HepG2 (cell line): ENCODE results near the gene PLCB4. TPM values are rescaled to one million over a fixed set of nuclear protein-coding genes. Genes with fewer than 3 reads are reported as not detected.

Source experiments
- TARDBP ChIP-seq: sonication (generic); formaldehyde crosslinking; IDR thresholded peaks from 2 replicates; pipeline ENCODE4 v1.8.0; 2022; ENCODE audit warnings: mild to moderate bottlenecking, missing genetic modification reagents
- U2AF1 ChIP-seq: fragments of 200-400 bp; formaldehyde crosslinking; optimal IDR thresholded peaks from 2 replicates; pipeline ENCODE3; 2017; ENCODE audit warnings: mild to moderate bottlenecking, low read depth, low read length
- ZFX ChIP-seq: sonication (generic); formaldehyde crosslinking; IDR thresholded peaks from 2 replicates; pipeline ENCODE4 v1.4.0; 2020; ENCODE audit warnings: mild to moderate bottlenecking, low read depth, missing genetic modification reagents, moderate library complexity
- ZNF382 ChIP-seq: sonication (generic); formaldehyde crosslinking; IDR thresholded peaks from 2 replicates; pipeline ENCODE4 v1.5.0; 2020; ENCODE audit warnings: missing genetic modification reagents, mild to moderate bottlenecking, borderline replicate concordance
- ZNF775 ChIP-seq: sonication (generic); formaldehyde crosslinking; IDR thresholded peaks from 2 replicates; pipeline ENCODE4 v1.4.0; 2020; ENCODE audit warnings: missing genetic modification reagents, mild to moderate bottlenecking, moderate library complexity, borderline replicate concordance
- polyA plus RNA-seq, 8 experiments: library from polyadenylated mRNA; depleted of rRNA in 3 of 8; stranded (reverse) in 7 of 8; unstranded in 1 of 8; fragments of >200 nt; fragmentation: Illumina TruSeq in 4 of 8; extraction: Trizol in 4 of 8; gene quantifications; 2 replicates each; pipeline versions ENCODE4 v1.2.1 to v1.2.3, GENCODE V29; 2011 to 2016; ENCODE audit warnings: low read depth in 4 of 8, missing spikeins in 1 of 8, mixed read lengths in 1 of 8; ENCODE audit not compliant: insufficient read depth in 1 of 8
- total RNA-seq, 5 experiments: library from RNA; depleted of rRNA; stranded (reverse); fragments of >200 nt; fragmentation: Illumina TruSeq; extraction: Trizol; gene quantifications; 2 replicates each; pipeline ENCODE4 v1.2.3, GENCODE V29; 2016; ENCODE audit warnings: low read depth in 1 of 5
- TF ChIP-seq, protein P1 (sequence below): sonication (generic); formaldehyde crosslinking; IDR thresholded peaks from one replicate; pipeline ENCODE4 v1.5.1; 2020; ENCODE audit warnings: mild to moderate bottlenecking, missing genetic modification reagents; ENCODE audit errors: not compliant biosample characterization
- TF ChIP-seq, protein P2 (sequence below): sonication (generic); formaldehyde crosslinking; IDR thresholded peaks from 2 replicates; pipeline ENCODE4 v1.4.0; 2020; ENCODE audit warnings: low read depth, missing genetic modification reagents
- TF ChIP-seq, protein P3 (sequence below): sonication (generic); formaldehyde crosslinking; IDR thresholded peaks from 2 replicates; pipeline ENCODE4 v1.4.0; 2020; ENCODE audit warnings: missing genetic modification reagents, borderline replicate concordance
- TF ChIP-seq, protein P4 (sequence below): sonication (generic); formaldehyde crosslinking; IDR thresholded peaks from 2 replicates; pipeline ENCODE4 v1.4.0; 2020; ENCODE audit warnings: missing genetic modification reagents, borderline replicate concordance

The PLCB4 gene
- total and polyA plus RNA-seq, 2 of the 13 experiments (the other 11 are each of a cell fraction or from before 2014, with no cell fraction given): 0.01 TPM; not detected in 1

DNA sequence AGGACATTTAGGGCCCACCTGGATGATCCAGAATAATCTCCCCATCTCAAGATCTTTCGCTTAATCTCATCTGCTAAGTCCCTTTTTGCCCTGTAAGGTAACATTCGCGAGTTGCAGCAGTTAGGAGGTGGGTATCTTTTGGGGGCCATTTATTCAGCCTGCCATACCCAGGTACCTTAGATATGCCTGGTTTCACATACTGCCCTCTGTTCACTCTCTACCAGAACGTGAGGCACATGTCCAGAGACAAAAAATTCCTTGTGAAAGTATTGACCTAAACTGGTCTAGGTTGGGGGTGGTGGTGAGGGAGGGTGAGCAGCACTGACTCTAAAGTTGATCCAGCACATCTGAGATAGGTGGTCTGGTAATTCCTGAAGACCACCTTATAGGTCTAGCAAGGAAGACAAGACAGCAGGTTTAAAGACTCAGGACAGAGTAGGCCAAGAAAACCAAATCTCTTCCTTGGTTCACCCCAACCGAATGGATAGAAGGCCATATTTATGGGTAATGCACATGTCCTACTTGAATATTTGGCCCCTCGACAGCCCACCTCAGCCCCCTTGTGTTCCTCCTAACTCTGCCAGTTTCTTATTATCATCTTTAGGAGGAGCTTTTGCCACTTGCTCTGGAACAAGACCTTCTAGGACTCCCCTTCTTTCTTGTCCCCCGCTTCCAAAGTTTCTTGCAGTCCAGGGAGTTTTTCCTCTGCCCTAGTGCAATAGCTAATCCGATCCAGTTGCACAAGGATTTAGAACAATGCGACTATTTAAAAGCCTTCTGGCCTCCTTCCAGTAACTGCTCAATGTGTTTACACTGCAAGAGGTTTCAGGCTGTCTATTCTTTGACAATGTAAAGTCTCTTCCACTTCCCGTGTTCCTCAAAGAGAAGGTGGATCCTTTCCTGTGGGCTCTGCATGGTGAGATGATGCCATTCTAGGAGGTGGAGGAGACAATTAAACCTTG, 232.5 kb downstream of the PLCB4 start (continued):
- TF ChIP-seq, protein P1, sequence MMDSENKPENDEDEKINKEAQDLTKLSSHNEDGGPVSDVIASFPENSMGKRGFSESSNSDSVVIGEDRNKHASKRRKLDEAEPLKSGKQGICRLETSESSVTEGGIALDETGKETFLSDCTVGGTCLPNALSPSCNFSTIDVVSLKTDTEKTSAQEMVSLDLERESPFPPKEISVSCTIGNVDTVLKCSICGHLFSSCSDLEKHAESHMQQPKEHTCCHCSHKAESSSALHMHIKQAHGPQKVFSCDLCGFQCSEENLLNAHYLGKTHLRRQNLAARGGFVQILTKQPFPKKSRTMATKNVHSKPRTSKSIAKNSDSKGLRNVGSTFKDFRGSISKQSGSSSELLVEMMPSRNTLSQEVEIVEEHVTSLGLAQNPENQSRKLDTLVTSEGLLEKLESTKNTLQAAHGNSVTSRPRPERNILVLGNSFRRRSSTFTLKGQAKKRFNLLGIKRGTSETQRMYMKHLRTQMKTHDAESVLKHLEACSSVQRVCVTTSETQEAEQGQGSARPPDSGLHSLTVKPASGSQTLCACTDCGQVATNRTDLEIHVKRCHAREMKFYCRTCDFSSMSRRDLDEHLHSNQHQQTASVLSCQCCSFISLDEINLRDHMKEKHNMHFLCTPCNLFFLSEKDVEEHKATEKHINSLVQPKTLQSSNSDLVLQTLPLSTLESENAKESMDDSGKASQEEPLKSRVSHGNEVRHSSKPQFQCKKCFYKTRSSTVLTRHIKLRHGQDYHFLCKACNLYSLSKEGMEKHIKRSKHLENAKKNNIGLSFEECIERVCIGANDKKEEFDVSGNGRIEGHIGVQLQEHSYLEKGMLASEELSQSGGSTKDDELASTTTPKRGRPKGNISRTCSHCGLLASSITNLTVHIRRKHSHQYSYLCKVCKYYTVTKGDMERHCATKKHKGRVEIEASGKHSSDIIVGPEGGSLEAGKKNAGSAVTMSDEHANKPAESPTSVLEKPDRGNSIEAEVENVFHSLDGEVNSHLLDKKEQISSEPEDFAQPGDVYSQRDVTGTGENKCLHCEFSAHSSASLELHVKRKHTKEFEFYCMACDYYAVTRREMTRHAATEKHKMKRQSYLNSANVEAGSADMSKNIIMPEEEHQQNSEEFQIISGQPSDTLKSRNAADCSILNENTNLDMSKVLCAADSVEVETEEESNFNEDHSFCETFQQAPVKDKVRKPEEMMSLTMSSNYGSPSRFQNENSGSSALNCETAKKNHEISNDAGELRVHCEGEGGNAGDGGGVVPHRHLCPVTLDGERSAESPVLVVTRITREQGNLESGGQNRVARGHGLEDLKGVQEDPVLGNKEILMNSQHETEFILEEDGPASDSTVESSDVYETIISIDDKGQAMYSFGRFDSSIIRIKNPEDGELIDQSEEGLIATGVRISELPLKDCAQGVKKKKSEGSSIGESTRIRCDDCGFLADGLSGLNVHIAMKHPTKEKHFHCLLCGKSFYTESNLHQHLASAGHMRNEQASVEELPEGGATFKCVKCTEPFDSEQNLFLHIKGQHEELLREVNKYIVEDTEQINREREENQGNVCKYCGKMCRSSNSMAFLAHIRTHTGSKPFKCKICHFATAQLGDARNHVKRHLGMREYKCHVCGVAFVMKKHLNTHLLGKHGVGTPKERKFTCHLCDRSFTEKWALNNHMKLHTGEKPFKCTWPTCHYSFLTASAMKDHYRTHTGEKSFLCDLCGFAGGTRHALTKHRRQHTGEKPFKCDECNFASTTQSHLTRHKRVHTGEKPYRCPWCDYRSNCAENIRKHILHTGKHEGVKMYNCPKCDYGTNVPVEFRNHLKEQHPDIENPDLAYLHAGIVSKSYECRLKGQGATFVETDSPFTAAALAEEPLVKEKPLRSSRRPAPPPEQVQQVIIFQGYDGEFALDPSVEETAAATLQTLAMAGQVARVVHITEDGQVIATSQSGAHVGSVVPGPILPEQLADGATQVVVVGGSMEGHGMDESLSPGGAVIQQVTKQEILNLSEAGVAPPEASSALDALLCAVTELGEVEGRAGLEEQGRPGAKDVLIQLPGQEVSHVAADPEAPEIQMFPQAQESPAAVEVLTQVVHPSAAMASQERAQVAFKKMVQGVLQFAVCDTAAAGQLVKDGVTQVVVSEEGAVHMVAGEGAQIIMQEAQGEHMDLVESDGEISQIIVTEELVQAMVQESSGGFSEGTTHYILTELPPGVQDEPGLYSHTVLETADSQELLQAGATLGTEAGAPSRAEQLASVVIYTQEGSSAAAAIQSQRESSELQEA (CRISPR knock-in tag): no peak
- no peak for TF ChIP-seq ZNF775 (CRISPR knock-in tag)
- peak; percentile 98 for TF ChIP-seq TARDBP (CRISPR knock-in tag)
- TF ChIP-seq, protein P2, sequence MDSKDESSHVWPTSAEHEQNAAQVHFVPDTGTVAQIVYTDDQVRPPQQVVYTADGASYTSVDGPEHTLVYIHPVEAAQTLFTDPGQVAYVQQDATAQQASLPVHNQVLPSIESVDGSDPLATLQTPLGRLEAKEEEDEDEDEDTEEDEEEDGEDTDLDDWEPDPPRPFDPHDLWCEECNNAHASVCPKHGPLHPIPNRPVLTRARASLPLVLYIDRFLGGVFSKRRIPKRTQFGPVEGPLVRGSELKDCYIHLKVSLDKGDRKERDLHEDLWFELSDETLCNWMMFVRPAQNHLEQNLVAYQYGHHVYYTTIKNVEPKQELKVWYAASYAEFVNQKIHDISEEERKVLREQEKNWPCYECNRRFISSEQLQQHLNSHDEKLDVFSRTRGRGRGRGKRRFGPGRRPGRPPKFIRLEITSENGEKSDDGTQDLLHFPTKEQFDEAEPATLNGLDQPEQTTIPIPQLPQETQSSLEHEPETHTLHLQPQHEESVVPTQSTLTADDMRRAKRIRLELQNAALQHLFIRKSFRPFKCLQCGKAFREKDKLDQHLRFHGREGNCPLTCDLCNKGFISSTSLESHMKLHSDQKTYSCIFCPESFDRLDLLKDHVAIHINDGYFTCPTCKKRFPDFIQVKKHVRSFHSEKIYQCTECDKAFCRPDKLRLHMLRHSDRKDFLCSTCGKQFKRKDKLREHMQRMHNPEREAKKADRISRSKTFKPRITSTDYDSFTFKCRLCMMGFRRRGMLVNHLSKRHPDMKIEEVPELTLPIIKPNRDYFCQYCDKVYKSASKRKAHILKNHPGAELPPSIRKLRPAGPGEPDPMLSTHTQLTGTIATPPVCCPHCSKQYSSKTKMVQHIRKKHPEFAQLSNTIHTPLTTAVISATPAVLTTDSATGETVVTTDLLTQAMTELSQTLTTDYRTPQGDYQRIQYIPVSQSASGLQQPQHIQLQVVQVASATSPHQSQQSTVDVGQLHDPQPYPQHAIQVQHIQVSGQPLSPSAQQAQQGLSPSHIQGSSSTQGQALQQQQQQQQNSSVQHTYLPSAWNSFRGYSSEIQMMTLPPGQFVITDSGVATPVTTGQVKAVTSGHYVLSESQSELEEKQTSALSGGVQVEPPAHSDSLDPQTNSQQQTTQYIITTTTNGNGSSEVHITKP: peak; percentile 68
- no peak for TF ChIP-seq U2AF1
- no peak for TF ChIP-seq ZNF382 (CRISPR knock-in tag)
- TF ChIP-seq, protein P3, sequence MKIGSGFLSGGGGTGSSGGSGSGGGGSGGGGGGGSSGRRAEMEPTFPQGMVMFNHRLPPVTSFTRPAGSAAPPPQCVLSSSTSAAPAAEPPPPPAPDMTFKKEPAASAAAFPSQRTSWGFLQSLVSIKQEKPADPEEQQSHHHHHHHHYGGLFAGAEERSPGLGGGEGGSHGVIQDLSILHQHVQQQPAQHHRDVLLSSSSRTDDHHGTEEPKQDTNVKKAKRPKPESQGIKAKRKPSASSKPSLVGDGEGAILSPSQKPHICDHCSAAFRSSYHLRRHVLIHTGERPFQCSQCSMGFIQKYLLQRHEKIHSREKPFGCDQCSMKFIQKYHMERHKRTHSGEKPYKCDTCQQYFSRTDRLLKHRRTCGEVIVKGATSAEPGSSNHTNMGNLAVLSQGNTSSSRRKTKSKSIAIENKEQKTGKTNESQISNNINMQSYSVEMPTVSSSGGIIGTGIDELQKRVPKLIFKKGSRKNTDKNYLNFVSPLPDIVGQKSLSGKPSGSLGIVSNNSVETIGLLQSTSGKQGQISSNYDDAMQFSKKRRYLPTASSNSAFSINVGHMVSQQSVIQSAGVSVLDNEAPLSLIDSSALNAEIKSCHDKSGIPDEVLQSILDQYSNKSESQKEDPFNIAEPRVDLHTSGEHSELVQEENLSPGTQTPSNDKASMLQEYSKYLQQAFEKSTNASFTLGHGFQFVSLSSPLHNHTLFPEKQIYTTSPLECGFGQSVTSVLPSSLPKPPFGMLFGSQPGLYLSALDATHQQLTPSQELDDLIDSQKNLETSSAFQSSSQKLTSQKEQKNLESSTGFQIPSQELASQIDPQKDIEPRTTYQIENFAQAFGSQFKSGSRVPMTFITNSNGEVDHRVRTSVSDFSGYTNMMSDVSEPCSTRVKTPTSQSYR: peak; percentile 78; the same call in 1 of the 2 replicates
- no peak for TF ChIP-seq ZFX (CRISPR knock-in tag)
- TF ChIP-seq, protein P4, sequence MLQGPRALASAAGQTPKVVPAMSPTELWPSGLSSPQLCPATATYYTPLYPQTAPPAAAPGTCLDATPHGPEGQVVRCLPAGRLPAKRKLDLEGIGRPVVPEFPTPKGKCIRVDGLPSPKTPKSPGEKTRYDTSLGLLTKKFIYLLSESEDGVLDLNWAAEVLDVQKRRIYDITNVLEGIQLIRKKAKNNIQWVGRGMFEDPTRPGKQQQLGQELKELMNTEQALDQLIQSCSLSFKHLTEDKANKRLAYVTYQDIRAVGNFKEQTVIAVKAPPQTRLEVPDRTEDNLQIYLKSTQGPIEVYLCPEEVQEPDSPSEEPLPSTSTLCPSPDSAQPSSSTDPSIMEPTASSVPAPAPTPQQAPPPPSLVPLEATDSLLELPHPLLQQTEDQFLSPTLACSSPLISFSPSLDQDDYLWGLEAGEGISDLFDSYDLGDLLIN (CRISPR knock-in tag): no peak
